SK-N-MC (cell line): ENCODE data around the gene SETD2.
A peak's percentile ranks its signal among the peaks of the same experiment; 100 is the strongest.
"Not testable (repeated sequence)": the region's sequence is repeated elsewhere in the genome, so short reads cannot be mapped to it uniquely, and the experiment has no call there.

Experiments used
- DNase-seq: peaks from one replicate; pipeline ENCODE4 v3.0.0-alpha.2; 2011; ENCODE audit warnings: low read depth, low spot score
- H3K27ac ChIP-seq: fragments of 200-600 bp; sonication (generic); 2 replicates; pipeline ENCODE4 v1.5.1; 2016; ENCODE audit warnings: mixed run types
- H3K36me3 ChIP-seq: fragments of 200-600 bp; sonication (generic); 2 replicates; pipeline ENCODE4 v1.6.1; 2017; ENCODE audit warnings: antibody characterized with exemption, low read length, mixed read lengths; ENCODE audit not compliant: insufficient read depth
- H3K4me3 ChIP-seq: fragments of 200-600 bp; sonication (generic); 2 replicates; pipeline ENCODE4 v1.5.1; 2016
- H3K9ac ChIP-seq: fragments of 200-600 bp; sonication (generic); 2 replicates; pipeline ENCODE4 v1.8.0; 2017; ENCODE audit warnings: mixed run types, mixed read lengths; ENCODE audit not compliant: insufficient read length
- H3K9me3 ChIP-seq: fragments of 200-600 bp; sonication (generic); 2 replicates; pipeline ENCODE4 v1.6.1; 2017; ENCODE audit warnings: low read depth, mild to moderate bottlenecking, antibody characterized with exemption, low read length, moderate library complexity, mixed read lengths
- EZH2 ChIP-seq: fragments of 200-600 bp; sonication (generic); IDR thresholded peaks from one replicate; pipeline ENCODE4 v1.6.1; 2017; ENCODE audit warnings: antibody characterized with exemption
- FOXP2 ChIP-seq: optimal IDR thresholded peaks from 2 replicates; pipeline ENCODE3; 2011; ENCODE audit warnings: mild to moderate bottlenecking, moderate library complexity; ENCODE audit not compliant: insufficient read depth; ENCODE audit errors: extremely low read length, control extremely low read depth
- POLR2AphosphoS5 ChIP-seq: IDR thresholded peaks from 2 replicates; pipeline ENCODE4 v1.6.1; 2012; ENCODE audit warnings: mild to moderate bottlenecking, low read depth, low read length, borderline replicate concordance

SETD2 gene

GRCh38 chr3:47070770-47071169, 93.1 kb downstream of the SETD2 start:
- Histone ChIP-seq H3K27ac (no peak overlapping the region), H3K9ac (no peak overlapping the region), H3K9me3 (no peaks in the 10 kb centered on the region), H3K4me3 (no peak overlapping the region), H3K36me3 (no peaks in the 10 kb centered on the region; the same call in 1 of the 2 replicates)
- TF ChIP-seq POLR2AphosphoS5 (no peak), FOXP2 (no peak), EZH2 (no peak)
- DNase-seq, result no peak

- not testable (repeated sequence) for H3K4me3 ChIP-seq, H3K9me3 ChIP-seq, H3K27ac ChIP-seq, DNase-seq, H3K9ac ChIP-seq, H3K36me3 ChIP-seq
Observed at GRCh38 chr3:47066259-47066658, 97.7 kb downstream of the SETD2 start.

DNA sequence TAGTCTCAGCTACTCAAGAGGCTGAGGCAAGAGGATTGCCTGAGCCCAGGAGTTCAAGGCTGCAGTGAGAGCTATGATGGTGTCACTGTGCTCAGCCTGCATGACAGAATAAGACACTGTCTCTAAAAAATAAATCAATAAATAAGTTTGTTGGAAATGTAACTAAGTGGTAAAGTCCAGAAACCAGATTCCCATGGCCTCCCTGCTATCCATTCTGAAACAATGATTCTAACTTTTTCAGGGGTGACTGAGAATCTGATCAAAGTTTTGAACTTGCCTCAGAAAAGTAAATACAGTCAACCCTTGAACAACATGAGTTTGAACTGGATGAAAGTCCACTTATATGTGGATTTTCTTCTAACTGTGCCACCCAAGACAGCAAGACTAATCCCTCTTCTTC, 98.2 kb downstream of the SETD2 start:
- Histone ChIP-seq H3K4me3 (no peak overlapping the region), H3K27ac (no peak overlapping the region), H3K9ac (no peak overlapping the region), H3K9me3 (no peaks in the 10 kb centered on the region), H3K36me3 (no peaks in the 10 kb centered on the region; the same call in 1 of the 2 replicates)
- DNase-seq, result no peak
- TF ChIP-seq EZH2 (no peak), POLR2AphosphoS5 (no peak), FOXP2 (no peak)

DNA sequence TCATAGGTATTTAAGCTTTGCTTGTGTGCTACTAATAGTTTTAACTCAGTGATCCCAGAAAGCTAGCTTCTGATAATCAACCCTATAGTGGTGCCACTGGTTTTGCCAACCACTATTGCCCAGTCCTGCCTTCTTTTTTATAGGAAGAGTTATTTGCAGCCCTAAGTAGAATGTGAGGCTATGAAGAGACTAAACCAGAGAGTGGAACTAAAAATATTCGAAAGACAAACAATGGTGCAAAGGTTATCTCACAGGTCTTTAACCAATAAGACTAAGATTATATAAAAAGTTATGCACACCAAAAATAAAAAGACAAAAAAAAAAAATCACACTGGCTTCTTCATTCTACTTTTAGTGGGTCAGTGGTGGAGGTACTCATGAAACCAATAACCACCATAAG, 98.9 kb downstream of the SETD2 start:
- Histone ChIP-seq H3K4me3 (no peak overlapping the region), H3K9me3 (no peaks in the 10 kb centered on the region), H3K27ac (no peak overlapping the region), H3K36me3 (no peaks in the 10 kb centered on the region; the same call in 1 of the 2 replicates), H3K9ac (no peak overlapping the region)
- no peak for DNase-seq
- no peak for TF ChIP-seq EZH2

DNA sequence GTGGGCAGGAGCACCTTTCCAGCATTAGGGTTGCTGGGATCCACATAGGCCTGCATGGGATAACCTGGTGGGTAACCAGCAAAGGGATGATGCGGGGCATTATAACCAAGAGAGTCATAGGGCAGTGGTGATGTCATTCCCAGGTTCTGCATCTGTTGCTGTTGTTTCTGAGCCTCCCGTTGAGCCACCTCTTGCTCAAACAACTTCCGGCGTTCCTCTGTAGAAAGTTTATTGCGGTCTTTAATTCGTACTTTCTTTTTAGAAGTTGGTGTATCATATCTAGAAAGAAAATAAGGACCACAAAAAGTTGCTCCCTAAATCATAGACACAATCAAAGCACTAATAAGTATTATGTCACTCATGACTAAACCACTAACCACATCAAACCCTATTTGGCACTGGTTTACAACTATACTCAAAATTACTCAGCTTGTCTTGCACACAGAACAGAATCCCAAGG, 106.7 kb downstream of the SETD2 start:
- H3K27ac ChIP-seq, result no peak overlapping the region
- H3K9ac ChIP-seq, result no peak overlapping the region
- no peaks in the 10 kb centered on the region for H3K9me3 ChIP-seq
- no peak for DNase-seq
- TF ChIP-seq FOXP2 (no peak), POLR2AphosphoS5 (no peak), EZH2 (no peak)
- H3K36me3 ChIP-seq, result peaks cover 7% of the 10 kb centered on the region; the same call in 1 of the 2 replicates
- H3K4me3 ChIP-seq, result no peak overlapping the region

- no peak overlapping the region for H3K9ac ChIP-seq
- no peak overlapping the region for H3K4me3 ChIP-seq
- peaks cover 7% of the 10 kb centered on the region; the same call in 1 of the 2 replicates for H3K36me3 ChIP-seq
- H3K9me3 ChIP-seq, result no peaks in the 10 kb centered on the region
- TF ChIP-seq FOXP2 (no peak), POLR2AphosphoS5 (no peak), EZH2 (no peak)
- H3K27ac ChIP-seq, result no peak overlapping the region
- DNase-seq, result no peak
Observed at GRCh38 chr3:47056705-47057104, 107.2 kb downstream of the SETD2 start.

DNA sequence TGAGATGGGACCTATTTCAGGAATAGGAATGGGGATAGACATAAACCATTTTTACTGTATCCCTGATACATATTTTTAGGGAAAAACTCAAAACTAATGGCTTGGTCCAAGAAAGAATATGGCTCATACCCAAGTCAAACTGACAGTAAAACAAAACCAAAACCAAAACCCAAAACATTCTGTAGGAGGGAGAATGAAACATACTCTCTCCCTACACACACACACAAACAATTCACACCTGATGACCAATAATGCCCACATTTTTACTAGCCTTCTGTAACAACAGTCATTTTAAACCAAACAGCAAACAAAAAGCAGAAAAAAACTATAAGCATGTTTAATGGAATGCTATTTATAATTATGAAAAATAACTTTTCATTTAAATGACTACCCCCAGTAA, 109.5 kb downstream of the SETD2 start:
- Histone ChIP-seq H3K27ac (no peak overlapping the region), H3K9me3 (no peaks in the 10 kb centered on the region), H3K9ac (no peak overlapping the region), H3K4me3 (no peak overlapping the region), H3K36me3 (peaks cover 7% of the 10 kb centered on the region; the same call in 1 of the 2 replicates)
- no peak for TF ChIP-seq POLR2AphosphoS5
- TF ChIP-seq FOXP2, result no peak
- no peak for DNase-seq

DNA sequence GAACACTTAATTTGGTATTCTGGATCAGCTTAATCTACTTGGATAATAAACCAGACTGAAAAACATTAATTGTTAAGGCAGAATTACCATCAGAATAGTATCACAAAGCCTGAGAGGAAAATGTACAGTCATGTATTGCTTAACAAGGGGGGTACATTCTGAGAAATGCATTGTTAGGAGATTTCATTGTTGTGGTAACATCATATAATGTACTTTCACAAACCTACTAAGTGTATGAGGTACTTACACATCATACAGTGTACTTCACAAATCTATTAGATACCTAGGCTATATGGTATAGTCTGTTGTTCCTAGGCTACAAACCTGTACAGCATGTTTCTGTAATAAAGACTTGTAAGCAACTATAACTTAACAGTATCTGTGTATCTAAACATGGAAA, 116.2 kb downstream of the SETD2 start:
- Histone ChIP-seq H3K4me3 (no peak overlapping the region), H3K9ac (no peak overlapping the region), H3K9me3 (no peaks in the 10 kb centered on the region), H3K27ac (peak overlapping the region; percentile 77), H3K36me3 (no peaks in the 10 kb centered on the region)
- DNase-seq, result no peak
- no peak for TF ChIP-seq FOXP2
- TF ChIP-seq POLR2AphosphoS5, result no peak

GRCh38 chr3:47047069-47047468, 116.8 kb downstream of the SETD2 start:
- DNase-seq, result no peak
- Histone ChIP-seq H3K27ac (peak overlapping the region; percentile 77), H3K36me3 (no peaks in the 10 kb centered on the region; the same call in 1 of the 2 replicates), H3K9ac (no peak overlapping the region), H3K9me3 (no peaks in the 10 kb centered on the region), H3K4me3 (no peak overlapping the region)
- no peak for TF ChIP-seq FOXP2
- TF ChIP-seq POLR2AphosphoS5, result no peak
- no peak for TF ChIP-seq EZH2
